Measurements from ENCODE around the gene SLC22A23.
"Not testable (repeated sequence)": the region's sequence is repeated elsewhere in the genome, so short reads cannot be mapped to it uniquely, and the experiment has no call there.

Gene SLC22A23

DNA sequence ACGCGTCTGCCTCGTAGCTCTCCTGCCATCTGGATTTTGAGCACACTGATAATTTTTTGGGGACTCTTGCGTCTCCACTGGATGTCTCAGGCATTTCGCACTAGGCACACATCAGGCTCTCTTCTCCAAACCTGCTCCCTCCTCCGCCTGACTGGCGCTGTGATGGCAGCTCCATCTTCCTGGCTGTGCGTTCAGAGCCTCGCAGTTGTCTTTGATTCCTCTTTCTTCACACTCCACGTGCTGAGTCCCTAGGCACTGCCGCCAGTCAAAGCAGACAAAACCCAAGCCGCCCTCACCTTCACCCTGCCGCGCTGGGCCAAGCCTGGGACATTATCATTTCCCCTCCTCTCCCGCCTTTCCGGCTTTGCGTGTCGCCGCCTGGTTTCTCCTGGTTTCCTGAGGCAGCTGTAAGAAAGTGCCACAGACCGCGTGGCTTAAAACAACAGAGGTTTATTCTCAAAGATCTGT, 197.3 kb downstream of the SLC22A23 start:
- peak; percentile 50 for DNase-seq

DNA sequence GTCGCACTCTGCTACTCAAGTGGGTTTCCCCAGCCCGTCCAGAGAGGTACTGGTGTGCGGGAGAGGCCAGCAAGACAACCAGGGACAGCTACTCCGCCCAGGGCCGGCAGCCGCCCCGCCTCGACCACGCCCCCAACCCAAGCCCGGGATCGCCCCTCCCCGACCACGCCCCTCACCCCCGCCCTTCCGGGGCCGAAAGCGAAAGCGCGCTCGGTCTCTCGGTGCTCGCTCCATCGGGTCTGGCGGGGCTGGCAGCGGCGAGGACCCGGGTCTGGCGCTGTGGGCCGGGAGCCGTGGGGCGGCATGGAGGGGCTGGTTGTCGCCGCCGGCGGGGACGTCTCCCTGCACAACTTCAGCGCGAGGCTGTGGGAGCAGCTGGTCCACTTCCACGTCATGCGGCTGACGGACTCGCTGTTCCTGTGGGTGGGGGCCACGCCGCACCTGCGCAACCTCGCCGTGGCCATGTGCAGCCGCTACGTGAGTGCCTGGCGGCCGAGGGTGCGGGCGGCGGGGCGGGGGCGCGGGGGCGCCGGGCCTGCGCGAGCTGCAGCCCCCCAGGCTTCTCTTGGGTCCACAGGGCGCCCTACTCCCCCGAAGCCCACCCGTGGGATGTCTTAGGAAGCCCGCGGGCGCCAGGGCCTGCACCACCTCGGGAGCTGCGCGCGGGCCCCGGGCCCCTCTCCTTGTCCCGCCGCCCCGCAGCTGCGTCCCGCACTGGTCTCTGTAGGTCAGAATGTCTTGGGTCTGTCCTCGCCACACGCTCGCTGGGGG, 197.9 kb downstream of the SLC22A23 start, which contains the start of gene PSMG4:
Gene PSMG4 (plus strand): TSS at position 228 of the 771 bp plus-strand sequence. CDS start 76 bp downstream, at position 304.
- peak; percentile 91 for DNase-seq

- DNase-seq: no peak
Observed at GRCh38 chr6:3258201-3258600, 198.6 kb downstream of the SLC22A23 start.

- no peak for DNase-seq
Observed at GRCh38 chr6:3253597-3253961, 203.3 kb downstream of the SLC22A23 start.

DNA sequence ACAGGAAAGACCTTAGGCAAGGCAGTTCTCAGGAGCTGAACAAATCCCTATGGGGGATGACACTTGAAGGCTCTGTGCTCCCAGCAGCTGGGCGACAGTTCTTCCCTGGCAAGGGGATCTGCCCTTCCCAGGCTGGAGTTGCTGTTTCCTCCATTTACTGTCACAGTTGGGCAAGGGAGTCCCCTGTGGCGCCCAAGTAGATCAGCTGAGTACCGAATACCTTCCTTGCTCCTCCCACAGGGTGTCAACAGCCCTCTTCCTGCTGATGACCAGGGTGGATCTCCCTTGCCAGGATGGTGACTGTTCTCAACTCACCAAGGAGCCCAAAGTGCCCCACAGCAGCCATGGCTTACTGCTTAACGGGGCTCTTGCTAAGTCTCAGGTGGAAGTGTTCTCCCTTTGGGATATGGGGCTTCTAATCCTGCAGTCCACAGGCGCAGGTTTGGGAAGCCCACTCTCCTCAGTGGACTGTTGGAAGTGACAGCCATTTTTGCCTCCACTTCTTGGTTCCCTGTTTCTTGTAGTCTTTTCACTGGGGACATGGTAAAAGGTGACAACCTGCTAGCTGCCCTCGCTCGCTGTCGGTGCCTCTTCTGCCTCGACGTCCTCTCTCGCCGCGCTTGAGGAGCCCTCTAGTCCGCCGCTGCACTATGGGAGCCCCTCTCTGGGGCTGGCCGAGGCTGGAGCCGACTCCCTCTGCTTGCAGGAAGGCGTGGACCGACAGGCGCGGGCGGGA, 203.8 kb downstream of the SLC22A23 start:
- DNase-seq: no peak

- DNase-seq: peak; percentile 55
Observed at GRCh38 chr6:3252369-3252768, 204.5 kb downstream of the SLC22A23 start.

DNA sequence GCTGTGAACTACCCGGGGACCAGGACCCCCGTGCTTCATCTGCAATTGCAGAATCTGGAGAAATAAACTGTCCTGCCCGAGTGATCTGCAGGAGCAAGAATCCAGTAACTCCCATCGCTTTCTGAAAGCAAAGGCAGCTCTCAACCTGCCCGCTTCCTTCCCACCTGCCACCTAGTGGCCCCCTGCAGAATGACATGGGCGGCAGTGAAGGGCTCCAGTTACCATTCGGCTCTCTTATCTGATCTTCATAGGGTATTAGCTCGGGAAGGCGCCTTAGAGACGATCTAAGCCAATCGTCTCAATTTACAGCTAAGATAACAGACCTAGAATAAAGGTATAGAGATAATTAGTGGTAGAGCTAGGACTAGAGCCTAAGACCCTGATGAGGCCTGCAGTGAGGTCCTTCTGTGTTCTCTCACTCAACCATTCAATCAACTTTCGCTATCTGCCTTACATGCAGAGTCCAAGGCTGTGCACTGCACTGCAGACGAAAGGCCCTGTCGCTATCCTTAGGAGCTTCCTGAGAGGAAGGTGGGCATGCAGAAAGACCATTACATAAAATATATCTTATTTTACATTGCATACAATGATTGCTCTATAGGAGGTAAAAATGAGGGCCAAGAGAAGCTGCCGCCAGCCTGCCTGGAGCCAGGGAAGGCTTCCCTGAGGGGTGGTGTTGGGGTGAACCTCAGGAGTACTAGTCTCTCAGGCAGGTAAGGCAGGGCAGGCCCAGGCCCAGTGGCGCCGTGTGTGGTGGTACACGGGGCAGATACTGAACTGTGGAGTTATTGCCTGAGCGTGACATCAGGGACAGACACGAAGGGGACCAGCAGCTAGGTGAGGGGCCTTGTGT, 205.2 kb downstream of the SLC22A23 start:
- DNase-seq: peak; percentile 84

DNA sequence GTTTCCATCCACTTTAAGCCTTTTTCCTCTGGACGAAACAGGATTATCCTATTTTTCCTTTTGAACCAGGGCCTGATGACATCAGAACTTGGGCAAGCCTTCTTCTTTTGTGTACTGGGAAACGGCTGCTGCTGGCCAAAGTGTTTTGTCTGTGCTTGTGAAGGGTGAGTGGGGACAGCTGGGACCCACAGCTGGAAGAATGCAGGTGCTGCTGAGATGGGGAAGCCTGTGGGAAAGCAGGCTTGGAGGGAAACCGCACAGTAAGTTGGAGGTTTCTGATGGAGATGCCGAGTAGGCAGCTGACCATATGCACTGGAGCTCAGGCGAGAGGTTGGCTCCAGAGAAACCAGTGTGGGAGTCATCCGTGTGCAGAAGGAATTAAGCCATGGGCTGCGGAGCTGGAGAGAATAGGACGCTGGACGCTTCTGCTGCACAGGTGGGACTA, 206.6 kb downstream of the SLC22A23 start:
- DNase-seq: no peak

- DNase-seq: no peak
Observed at GRCh38 chr6:3249821-3250220, 207.0 kb downstream of the SLC22A23 start.

GRCh38 chr6:3247255-3248146, 209.3 kb downstream of the SLC22A23 start:
- DNase-seq: peak; percentile 88

GRCh38 chr6:3245216-3245615, 211.6 kb downstream of the SLC22A23 start:
- no peak for DNase-seq

GRCh38 chr6:3244832-3245161, 212.1 kb downstream of the SLC22A23 start:
- not testable (repeated sequence) for DNase-seq

DNA sequence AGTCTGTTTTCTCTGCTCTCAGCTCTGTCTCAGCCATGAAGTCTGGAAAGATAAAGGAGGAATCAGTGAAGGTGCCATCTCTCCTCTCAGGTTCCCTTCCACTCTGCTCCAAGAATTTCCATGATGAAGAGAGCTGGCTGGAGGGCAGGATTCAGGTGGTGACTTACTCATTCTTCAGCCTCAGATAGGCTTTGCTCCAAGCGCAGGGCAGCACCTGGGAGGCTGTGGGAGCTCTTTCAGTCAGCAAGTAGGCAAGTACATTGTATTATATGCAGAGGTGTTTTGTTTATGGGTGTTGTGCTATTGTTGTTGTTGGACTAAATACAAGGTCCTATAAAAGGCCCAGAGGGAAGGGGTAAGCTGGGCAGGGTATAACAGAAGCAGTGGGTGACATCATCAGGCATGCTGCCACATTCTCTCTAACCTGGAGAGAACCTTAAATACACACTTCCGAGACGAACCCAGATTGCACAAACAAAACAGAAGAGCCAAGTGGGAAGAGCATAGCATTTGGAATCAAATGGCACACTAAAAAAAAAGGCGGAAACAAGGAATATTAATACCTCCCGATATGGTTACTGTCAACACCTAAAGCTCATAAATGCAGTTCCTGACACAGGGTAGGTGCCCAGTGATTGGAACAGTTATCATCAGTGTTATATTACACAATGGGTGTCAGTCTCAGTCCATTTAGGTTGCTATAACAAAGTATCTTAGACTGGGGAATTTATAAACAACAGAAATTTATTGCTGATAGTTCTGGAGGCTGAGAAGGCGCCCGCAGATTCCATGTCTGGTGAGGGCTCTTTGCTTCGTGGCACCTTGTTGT, 212.6 kb downstream of the SLC22A23 start:
- DNase-seq: no peak

GRCh38 chr6:3242768-3243167, 214.1 kb downstream of the SLC22A23 start:
- no peak for DNase-seq

DNA sequence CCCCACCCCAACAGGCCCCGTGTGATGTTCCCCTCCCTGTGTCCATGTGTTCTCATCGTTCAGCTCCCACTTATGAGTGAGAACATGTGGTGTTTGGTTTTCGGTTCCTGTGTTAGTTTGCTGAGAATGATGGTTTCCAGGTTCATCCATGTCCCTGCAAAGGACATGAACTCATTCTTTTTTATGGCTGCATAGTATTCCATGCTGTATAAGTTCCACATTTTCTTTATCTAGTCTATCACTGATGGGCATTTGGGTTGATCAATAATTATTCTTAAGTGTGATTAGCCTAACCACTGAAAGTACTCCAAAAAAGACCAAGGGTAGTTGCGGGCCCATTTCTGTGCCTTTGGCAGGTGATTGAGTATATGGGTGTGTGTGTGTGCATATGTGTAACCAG, 215.1 kb downstream of the SLC22A23 start:
- not testable (repeated sequence) for DNase-seq

GRCh38 chr6:3240595-3240994, 216.3 kb downstream of the SLC22A23 start:
- peak; percentile 19 for DNase-seq

DNA sequence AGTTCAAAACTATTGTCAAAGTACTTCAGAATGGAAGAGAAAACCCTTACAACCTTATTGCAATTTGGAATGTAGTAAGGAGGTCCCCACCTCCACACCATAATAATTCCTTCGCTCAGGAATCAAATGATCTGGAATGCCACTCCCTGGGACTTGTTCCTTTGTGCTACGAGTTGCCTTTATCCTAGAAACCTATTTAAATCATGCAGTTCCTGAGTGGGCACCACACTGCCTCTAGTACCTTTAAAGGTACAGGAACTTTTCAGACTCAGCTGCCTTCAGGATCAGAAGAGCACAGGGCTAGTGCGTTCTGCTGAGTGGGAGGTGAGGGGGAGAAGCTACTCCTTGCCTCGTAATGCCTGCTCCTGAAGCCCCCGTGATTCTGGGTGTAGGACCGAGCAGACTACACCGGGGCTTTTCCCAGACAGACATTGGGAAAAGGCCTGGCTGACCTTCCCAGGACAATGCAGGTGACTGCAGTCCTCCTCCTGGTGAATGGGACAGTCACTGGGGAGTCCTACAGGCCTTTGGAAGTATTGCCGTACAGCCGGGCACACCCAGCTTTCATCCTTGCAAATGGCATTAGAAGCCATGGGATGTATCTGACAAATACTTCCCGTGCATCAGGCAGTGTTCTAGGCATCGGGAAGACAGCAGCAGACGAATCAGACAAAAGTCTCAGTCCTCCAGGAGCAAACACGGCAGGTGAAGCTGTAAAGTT, 217.6 kb downstream of the SLC22A23 start:
- no peak for DNase-seq

- no peak for DNase-seq
Observed at GRCh38 chr6:3237761-3238662, 218.8 kb downstream of the SLC22A23 start.

GRCh38 chr6:3236005-3236404, 220.8 kb downstream of the SLC22A23 start:
- no peak for DNase-seq

Measured in NCI-H2227 treated with DMSO at 0.1 percent for 48 hours (cell line).